ENCODE data around the gene DSN1.

GRCh38 chr20:36754656-36755222 lies 18.8 kb downstream of the DSN1 start:
- TF ChIP-seq, protein P1, sequence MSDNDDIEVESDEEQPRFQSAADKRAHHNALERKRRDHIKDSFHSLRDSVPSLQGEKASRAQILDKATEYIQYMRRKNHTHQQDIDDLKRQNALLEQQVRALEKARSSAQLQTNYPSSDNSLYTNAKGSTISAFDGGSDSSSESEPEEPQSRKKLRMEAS (IDR thresholded peaks at IDR 0.05; ENCODE audit: low read depth): no peak
- TF ChIP-seq EZH2phosphoT487 (IDR thresholded peaks at IDR 0.05; ENCODE audit: borderline replicate concordance, low read depth) (no peak), CTCF (IDR thresholded peaks at IDR 0.05) (peak; percentile 76)
